ENCODE measurements around the gene SIRPB2. TPM values are rescaled to one million over a fixed set of nuclear protein-coding genes. Genes with fewer than 3 reads are reported as not detected.

SIRPB2 gene
- polyA plus RNA-seq, 1 donor from 2014 or later = not detected

DNA sequence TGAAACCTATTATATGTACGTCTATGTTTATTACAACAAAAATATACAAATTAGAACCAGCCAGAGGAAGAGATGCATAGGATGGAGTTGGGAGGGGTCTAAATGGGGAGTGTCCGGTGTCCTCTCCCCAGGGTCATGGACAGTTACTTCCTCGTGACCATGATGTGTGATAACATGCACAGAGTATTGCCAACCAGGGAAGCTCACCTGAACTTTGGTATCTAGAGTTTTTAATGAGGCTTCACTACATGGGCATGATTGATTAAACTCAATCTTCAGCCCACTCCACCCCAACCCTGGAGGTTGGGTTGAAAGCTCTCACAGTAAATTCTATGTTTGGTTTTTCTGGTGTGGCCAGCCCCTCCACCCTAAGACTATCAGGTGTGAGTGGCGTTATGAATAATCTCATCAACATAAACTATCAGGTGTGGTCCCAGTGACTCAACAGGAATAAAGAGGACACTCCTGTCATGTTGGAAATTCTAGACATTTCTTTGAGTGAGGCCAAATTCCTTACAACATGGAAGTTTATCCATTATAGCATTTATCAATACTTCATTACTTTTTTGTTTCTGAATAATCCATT is 62.0 kb downstream of the SIRPB2 start:
- Histone ChIP-seq H2AFZ (ENCODE audit: low read depth, low read length) (no peak overlapping the region), H3K27ac (ENCODE audit: low read length) (no peak overlapping the region), H3F3A (ENCODE audit: insufficient read depth, low read length, poor library complexity, severe bottlenecking) (no peaks in the 10 kb centered on the region), H3K9me2 (ENCODE audit: insufficient read depth, low read length) (no peaks in the 10 kb centered on the region), H3K79me2 (replicated peaks; ENCODE audit: insufficient read depth, low read length) (no peaks in the 10 kb centered on the region), H3K27me3 (ENCODE audit: insufficient read depth, low read depth, low read length) (no peaks in the 10 kb centered on the region), H3K4me3 (ENCODE audit: low read length) (no peak overlapping the region), H3K9ac (ENCODE audit: low read length) (no peak overlapping the region), H3K36me3 (ENCODE audit: insufficient read depth, low read length) (no peaks in the 10 kb centered on the region), H3K4me2 (ENCODE audit: low read length) (no peak overlapping the region), H4K20me1 (ENCODE audit: insufficient read depth) (no peaks in the 10 kb centered on the region), H3K9me3 (ENCODE audit: low read length) (peaks cover 5% of the 10 kb centered on the region)
- TF ChIP-seq EP300 (conservative IDR thresholded peaks at IDR 0.05; ENCODE audit: poor library complexity, severe bottlenecking) (no peak), RAD21 (conservative IDR thresholded peaks at IDR 0.05) (no peak), SMC3 (conservative IDR thresholded peaks at IDR 0.05; ENCODE audit: poor library complexity) (no peak), CTCF (IDR thresholded peaks at IDR 0.05; ENCODE audit: poor library complexity, severe bottlenecking) (no peak), MXI1 (conservative IDR thresholded peaks at IDR 0.05; ENCODE audit: poor library complexity, severe bottlenecking) (no peak), POLR2AphosphoS5 (IDR thresholded peaks at IDR 0.05) (no peak), EZH2 (IDR thresholded peaks at IDR 0.05; ENCODE audit: borderline replicate concordance, insufficient read depth, low read length, poor library complexity, severe bottlenecking) (no peak), TAF1 (IDR thresholded peaks at IDR 0.05; ENCODE audit: low read depth) (no peak)
- TF ChIP-seq, protein P1, sequence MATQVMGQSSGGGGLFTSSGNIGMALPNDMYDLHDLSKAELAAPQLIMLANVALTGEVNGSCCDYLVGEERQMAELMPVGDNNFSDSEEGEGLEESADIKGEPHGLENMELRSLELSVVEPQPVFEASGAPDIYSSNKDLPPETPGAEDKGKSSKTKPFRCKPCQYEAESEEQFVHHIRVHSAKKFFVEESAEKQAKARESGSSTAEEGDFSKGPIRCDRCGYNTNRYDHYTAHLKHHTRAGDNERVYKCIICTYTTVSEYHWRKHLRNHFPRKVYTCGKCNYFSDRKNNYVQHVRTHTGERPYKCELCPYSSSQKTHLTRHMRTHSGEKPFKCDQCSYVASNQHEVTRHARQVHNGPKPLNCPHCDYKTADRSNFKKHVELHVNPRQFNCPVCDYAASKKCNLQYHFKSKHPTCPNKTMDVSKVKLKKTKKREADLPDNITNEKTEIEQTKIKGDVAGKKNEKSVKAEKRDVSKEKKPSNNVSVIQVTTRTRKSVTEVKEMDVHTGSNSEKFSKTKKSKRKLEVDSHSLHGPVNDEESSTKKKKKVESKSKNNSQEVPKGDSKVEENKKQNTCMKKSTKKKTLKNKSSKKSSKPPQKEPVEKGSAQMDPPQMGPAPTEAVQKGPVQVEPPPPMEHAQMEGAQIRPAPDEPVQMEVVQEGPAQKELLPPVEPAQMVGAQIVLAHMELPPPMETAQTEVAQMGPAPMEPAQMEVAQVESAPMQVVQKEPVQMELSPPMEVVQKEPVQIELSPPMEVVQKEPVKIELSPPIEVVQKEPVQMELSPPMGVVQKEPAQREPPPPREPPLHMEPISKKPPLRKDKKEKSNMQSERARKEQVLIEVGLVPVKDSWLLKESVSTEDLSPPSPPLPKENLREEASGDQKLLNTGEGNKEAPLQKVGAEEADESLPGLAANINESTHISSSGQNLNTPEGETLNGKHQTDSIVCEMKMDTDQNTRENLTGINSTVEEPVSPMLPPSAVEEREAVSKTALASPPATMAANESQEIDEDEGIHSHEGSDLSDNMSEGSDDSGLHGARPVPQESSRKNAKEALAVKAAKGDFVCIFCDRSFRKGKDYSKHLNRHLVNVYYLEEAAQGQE (IDR thresholded peaks at IDR 0.05; ENCODE audit: borderline replicate concordance) = no peak

DNA sequence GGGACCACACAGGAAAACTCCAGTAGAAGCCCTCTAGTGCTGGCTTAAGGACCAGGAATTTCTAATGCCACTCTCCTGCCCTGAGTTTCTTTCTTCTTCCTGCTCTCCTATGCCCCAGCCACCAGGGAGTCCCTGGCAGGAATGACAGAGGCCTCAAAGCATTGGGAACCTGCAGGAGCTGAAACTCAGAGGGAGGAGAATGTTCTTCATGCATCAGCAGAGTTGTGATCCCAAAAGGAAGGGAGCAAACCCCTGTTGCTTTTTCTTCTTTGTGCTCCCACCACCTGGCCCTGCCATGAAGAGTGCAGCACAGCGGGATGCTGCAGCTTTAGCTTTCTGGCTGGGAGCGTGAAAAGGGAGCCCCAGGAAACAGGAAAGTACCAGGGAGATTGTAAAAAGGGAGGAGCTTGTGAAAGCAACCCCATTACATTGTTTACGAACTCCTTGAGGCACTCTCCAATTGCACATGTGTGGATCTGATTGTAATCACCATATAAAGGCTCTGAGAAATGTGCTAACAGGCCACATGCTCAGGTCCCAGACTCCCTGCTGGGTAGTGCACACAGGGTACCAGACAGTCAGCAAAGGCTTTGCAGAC is 63.7 kb downstream of the SIRPB2 start:
- Histone ChIP-seq H3K36me3 (ENCODE audit: insufficient read depth, low read length) (no peaks in the 10 kb centered on the region), H3K27me3 (ENCODE audit: insufficient read depth, low read depth, low read length) (no peaks in the 10 kb centered on the region), H3K4me2 (ENCODE audit: low read length) (no peak overlapping the region), H3K27ac (ENCODE audit: low read length) (no peak overlapping the region), H3K4me3 (ENCODE audit: low read length) (no peak overlapping the region), H3K9me2 (ENCODE audit: insufficient read depth, low read length) (no peaks in the 10 kb centered on the region), H3K79me2 (replicated peaks; ENCODE audit: insufficient read depth, low read length) (no peaks in the 10 kb centered on the region), H4K20me1 (ENCODE audit: insufficient read depth) (no peaks in the 10 kb centered on the region), H3K9me3 (ENCODE audit: low read length) (no peaks in the 10 kb centered on the region), H3F3A (ENCODE audit: insufficient read depth, low read length, poor library complexity, severe bottlenecking) (no peaks in the 10 kb centered on the region), H3K9ac (ENCODE audit: low read length) (no peak overlapping the region), H2AFZ (ENCODE audit: low read depth, low read length) (no peak overlapping the region)
- TF ChIP-seq CTCF (IDR thresholded peaks at IDR 0.05; ENCODE audit: poor library complexity, severe bottlenecking) = no peak
